T-helper 9 cell (primary cell): ENCODE results near the gene RGS12.

Experiments
- DNase-seq: peaks from one replicate; pipeline ENCODE4 v3.0.0-alpha.2; 2020

RGS12 gene

GRCh38 chr4:3311489-3312171, 18.8 kb downstream of the RGS12 start:
- DNase-seq: no peak

- DNase-seq: no peak
Measured at GRCh38 chr4:3312362-3312761, 19.5 kb downstream of the RGS12 start.

- no peak for DNase-seq
Measured at GRCh38 chr4:3313139-3313538, 20.3 kb downstream of the RGS12 start.

- no peak for DNase-seq
Measured at GRCh38 chr4:3313556-3314228, 20.9 kb downstream of the RGS12 start.

- DNase-seq: no peak
Measured at GRCh38 chr4:3314706-3315260, 22.0 kb downstream of the RGS12 start.

- no peak for DNase-seq
Measured at GRCh38 chr4:3315566-3315965, 22.7 kb downstream of the RGS12 start.

- DNase-seq: no peak
Measured at GRCh38 chr4:3316146-3316545, 23.3 kb downstream of the RGS12 start.

- no peak for DNase-seq
Measured at GRCh38 chr4:3317011-3317655, 24.3 kb downstream of the RGS12 start.

GRCh38 chr4:3317656-3318211, 24.9 kb downstream of the RGS12 start:
- DNase-seq: no peak

GRCh38 chr4:3318561-3319021, 25.8 kb downstream of the RGS12 start:
- DNase-seq: no peak

- no peak for DNase-seq
Measured at GRCh38 chr4:3320361-3321023, 27.7 kb downstream of the RGS12 start.

- DNase-seq: no peak
Measured at GRCh38 chr4:3321295-3321889, 28.6 kb downstream of the RGS12 start.

GRCh38 chr4:3322059-3322550, 29.3 kb downstream of the RGS12 start:
- DNase-seq: no peak

GRCh38 chr4:3323071-3323481, 30.3 kb downstream of the RGS12 start:
- DNase-seq: no peak

- no peak for DNase-seq
Measured at GRCh38 chr4:3324093-3324815, 31.4 kb downstream of the RGS12 start.

GRCh38 chr4:3328814-3329663, 36.2 kb downstream of the RGS12 start:
- no peak for DNase-seq

- no peak for DNase-seq
Measured at GRCh38 chr4:3329887-3330286, 37.1 kb downstream of the RGS12 start.

GRCh38 chr4:3330707-3331106, 37.9 kb downstream of the RGS12 start:
- no peak for DNase-seq

- no peak for DNase-seq
Measured at GRCh38 chr4:3331511-3332394, 38.9 kb downstream of the RGS12 start.
